Fibroblast of lung (primary cell): Measurements from ENCODE around the gene CCDC18.

ENCODE experiments used
- CTCF ChIP-seq, 2 donors: IDR thresholded peaks in 1 of 2; conservative IDR thresholded peaks in 1 of 2; 1 replicate in 1 of 2; 2 replicates in 1 of 2; pipeline ENCODE4 v1.5.1; 2011 to 2012; ENCODE audit warnings: low read length in 2 of 2, control low read depth in 1 of 2, inconsistent platforms in 1 of 2, low read depth in 1 of 2, mild to moderate bottlenecking in 1 of 2
- EZH2 ChIP-seq: IDR thresholded peaks from 2 replicates; pipeline ENCODE4 v1.5.1; 2012; ENCODE audit warnings: low read length, control low read depth, mild to moderate bottlenecking; ENCODE audit errors: missing control alignments

- TF ChIP-seq CTCF (conservative IDR thresholded peaks at IDR 0.05 in 1 of 2, IDR thresholded peaks at IDR 0.05 in 1 of 2; ENCODE audit: low read depth in 1 of 2, low read length in 2 of 2) (no peak), EZH2 (no peak)
Observed at GRCh38 chr1:93296555-93297154, 116.1 kb downstream of the CCDC18 start.
